IMR-90 (cell line): ENCODE results near the gene MARCHF7.

Experiments
- BHLHE40 ChIP-seq: fragments of 150-350 bp; IDR thresholded peaks from 2 replicates; pipeline ENCODE4 v1.6.1; 2016; ENCODE audit warnings: mild to moderate bottlenecking, low read depth, low read length
- CEBPB ChIP-seq: IDR thresholded peaks from 2 replicates; pipeline ENCODE4 v1.6.1; 2012; ENCODE audit warnings: low read depth, low read length, improper control_type of control experiment
- CHD1 ChIP-seq: IDR thresholded peaks from 2 replicates; pipeline ENCODE4 v1.6.1; 2012; ENCODE audit warnings: low read depth, low read length, improper control_type of control experiment
- MAFK ChIP-seq: IDR thresholded peaks from 2 replicates; pipeline ENCODE4 v1.6.1; 2012; ENCODE audit warnings: low read depth, low read length, improper control_type of control experiment
- MAZ ChIP-seq: IDR thresholded peaks from 2 replicates; pipeline ENCODE4 v1.6.1; 2012; ENCODE audit warnings: low read depth, mild to moderate bottlenecking, low read length, improper control_type of control experiment, moderate library complexity, borderline replicate concordance
- MXI1 ChIP-seq: IDR thresholded peaks from 2 replicates; pipeline ENCODE4 v1.6.1; 2012; ENCODE audit warnings: low read depth, mild to moderate bottlenecking, low read length, moderate library complexity, borderline replicate concordance
- NFE2L2 ChIP-seq: fragments of 150-350 bp; IDR thresholded peaks from 2 replicates; pipeline ENCODE4 v1.6.1; 2016; ENCODE audit warnings: low read depth, mild to moderate bottlenecking, low read length
- POLR2A ChIP-seq: IDR thresholded peaks from 2 replicates; pipeline ENCODE4 v1.6.1; 2012; ENCODE audit warnings: mild to moderate bottlenecking, low read depth, low read length
- RAD21 ChIP-seq: IDR thresholded peaks from 2 replicates; pipeline ENCODE4 v1.6.1; 2012; ENCODE audit warnings: low read length, improper control_type of control experiment
- RCOR1 ChIP-seq: IDR thresholded peaks from 2 replicates; pipeline ENCODE4 v1.6.1; 2012; ENCODE audit warnings: mild to moderate bottlenecking, low read length, improper control_type of control experiment; ENCODE audit not compliant: insufficient replicate concordance
- SMC3 ChIP-seq: fragments of 150-350 bp; IDR thresholded peaks from 2 replicates; pipeline ENCODE4 v1.6.1; 2016; ENCODE audit warnings: low read depth, mild to moderate bottlenecking, antibody characterized with exemption, low read length, moderate library complexity
- TF ChIP-seq, protein P1 (sequence below): conservative IDR thresholded peaks from 2 replicates; pipeline ENCODE4 v1.5.1; 2012; ENCODE audit warnings: mild to moderate bottlenecking, low read depth, low read length, improper control_type of control experiment
- TF ChIP-seq, protein P2 (sequence below): fragments of 150-350 bp; IDR thresholded peaks from 2 replicates; pipeline ENCODE4 v1.6.1; 2017; ENCODE audit warnings: mild to moderate bottlenecking, antibody characterized with exemption, low read length, low read depth
- TF ChIP-seq, protein P3 (sequence below): fragments of 150-350 bp; IDR thresholded peaks from 2 replicates; pipeline ENCODE4 v1.6.1; 2016; ENCODE audit warnings: low read depth, mild to moderate bottlenecking, low read length, moderate library complexity, borderline replicate concordance

DNA sequence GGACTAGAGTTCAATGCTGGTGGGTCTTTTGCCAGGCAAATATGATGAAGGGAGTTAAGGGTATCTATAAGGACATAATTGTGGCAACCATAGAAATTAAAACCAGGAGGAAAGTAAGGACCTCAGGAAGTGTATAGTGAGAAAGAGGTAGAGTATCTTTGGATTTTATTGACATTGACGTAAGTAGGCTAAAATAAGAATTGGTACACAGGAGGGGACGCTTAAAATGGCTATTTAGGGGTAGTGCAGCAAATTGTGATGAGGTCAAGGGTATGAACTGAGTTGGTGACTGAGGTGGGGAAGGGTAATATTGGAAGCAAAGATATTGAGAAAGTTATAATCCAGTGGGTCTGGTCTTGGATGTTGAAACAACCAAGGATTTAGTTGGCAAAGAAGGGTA is 42.7 kb downstream of the MARCHF7 start:
- TF ChIP-seq, protein P1, sequence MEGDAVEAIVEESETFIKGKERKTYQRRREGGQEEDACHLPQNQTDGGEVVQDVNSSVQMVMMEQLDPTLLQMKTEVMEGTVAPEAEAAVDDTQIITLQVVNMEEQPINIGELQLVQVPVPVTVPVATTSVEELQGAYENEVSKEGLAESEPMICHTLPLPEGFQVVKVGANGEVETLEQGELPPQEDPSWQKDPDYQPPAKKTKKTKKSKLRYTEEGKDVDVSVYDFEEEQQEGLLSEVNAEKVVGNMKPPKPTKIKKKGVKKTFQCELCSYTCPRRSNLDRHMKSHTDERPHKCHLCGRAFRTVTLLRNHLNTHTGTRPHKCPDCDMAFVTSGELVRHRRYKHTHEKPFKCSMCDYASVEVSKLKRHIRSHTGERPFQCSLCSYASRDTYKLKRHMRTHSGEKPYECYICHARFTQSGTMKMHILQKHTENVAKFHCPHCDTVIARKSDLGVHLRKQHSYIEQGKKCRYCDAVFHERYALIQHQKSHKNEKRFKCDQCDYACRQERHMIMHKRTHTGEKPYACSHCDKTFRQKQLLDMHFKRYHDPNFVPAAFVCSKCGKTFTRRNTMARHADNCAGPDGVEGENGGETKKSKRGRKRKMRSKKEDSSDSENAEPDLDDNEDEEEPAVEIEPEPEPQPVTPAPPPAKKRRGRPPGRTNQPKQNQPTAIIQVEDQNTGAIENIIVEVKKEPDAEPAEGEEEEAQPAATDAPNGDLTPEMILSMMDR = no peak
- TF ChIP-seq POLR2A = no peak
- no peak for TF ChIP-seq MAFK
- TF ChIP-seq MXI1 = no peak
- no peak for TF ChIP-seq BHLHE40
- TF ChIP-seq RCOR1 = no peak
- no peak for TF ChIP-seq MAZ
- TF ChIP-seq SMC3 = no peak
- TF ChIP-seq CEBPB = no peak
- TF ChIP-seq NFE2L2 = no peak
- TF ChIP-seq CHD1 = no peak
- TF ChIP-seq, protein P2, sequence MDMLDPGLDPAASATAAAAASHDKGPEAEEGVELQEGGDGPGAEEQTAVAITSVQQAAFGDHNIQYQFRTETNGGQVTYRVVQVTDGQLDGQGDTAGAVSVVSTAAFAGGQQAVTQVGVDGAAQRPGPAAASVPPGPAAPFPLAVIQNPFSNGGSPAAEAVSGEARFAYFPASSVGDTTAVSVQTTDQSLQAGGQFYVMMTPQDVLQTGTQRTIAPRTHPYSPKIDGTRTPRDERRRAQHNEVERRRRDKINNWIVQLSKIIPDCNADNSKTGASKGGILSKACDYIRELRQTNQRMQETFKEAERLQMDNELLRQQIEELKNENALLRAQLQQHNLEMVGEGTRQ = no peak
- no peak for TF ChIP-seq RAD21
- TF ChIP-seq, protein P3, sequence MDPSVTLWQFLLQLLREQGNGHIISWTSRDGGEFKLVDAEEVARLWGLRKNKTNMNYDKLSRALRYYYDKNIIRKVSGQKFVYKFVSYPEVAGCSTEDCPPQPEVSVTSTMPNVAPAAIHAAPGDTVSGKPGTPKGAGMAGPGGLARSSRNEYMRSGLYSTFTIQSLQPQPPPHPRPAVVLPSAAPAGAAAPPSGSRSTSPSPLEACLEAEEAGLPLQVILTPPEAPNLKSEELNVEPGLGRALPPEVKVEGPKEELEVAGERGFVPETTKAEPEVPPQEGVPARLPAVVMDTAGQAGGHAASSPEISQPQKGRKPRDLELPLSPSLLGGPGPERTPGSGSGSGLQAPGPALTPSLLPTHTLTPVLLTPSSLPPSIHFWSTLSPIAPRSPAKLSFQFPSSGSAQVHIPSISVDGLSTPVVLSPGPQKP = no peak
